Activated T-cell treated with anti-CD3 and anti-CD28 coated beads, Interleukin-2, amount 50 U/mL, for 72 hours (primary cell): ENCODE data around the gene SIK1. TPM values are rescaled to one million over a fixed set of nuclear protein-coding genes. Genes with fewer than 3 reads are reported as not detected.

ENCODE experiments used
- ATAC-seq, 2 donors: fragments of 150-1000 bp; cut with Tn5 transposase; replicated peaks in 1 of 2; 2 replicates each; pipeline ENCODE4 v1.10.0; 2021; ENCODE audit warnings: moderate library complexity in 2 of 2, mild to moderate bottlenecking in 1 of 2
- DNase-seq, 2 donors: peaks; one replicate each; pipeline ENCODE4 v3.0.0; 2021 to 2022; ENCODE audit warnings: mixed read lengths in 1 of 2
- H3K27ac Mint-ChIP-seq: one replicate; pipeline ENCODE4 v1.8.0; 2022; ENCODE audit warnings: mild to moderate bottlenecking, moderate library complexity, mixed read lengths
- H3K27me3 Mint-ChIP-seq: one replicate; pipeline ENCODE4 v1.8.0; 2022; ENCODE audit warnings: low read depth, mixed read lengths
- H3K36me3 Mint-ChIP-seq, 2 donors: one replicate each; pipeline ENCODE4 v1.8.0; 2022; ENCODE audit warnings: mixed read lengths in 2 of 2, mild to moderate bottlenecking in 1 of 2; ENCODE audit not compliant: insufficient read depth in 2 of 2
- H3K4me1 Mint-ChIP-seq: one replicate; pipeline ENCODE4 v1.8.0; 2022; ENCODE audit warnings: low read depth, mixed read lengths
- H3K4me3 Mint-ChIP-seq, 2 donors: one replicate each; pipeline ENCODE4 v1.8.0; 2022; ENCODE audit warnings: mild to moderate bottlenecking in 2 of 2, mixed read lengths in 2 of 2, moderate library complexity in 2 of 2
- H3K9me3 Mint-ChIP-seq, 2 donors: one replicate each; pipeline ENCODE4 v1.8.0; 2022; ENCODE audit warnings: mixed read lengths in 2 of 2
- total RNA-seq, 2 donors: library from RNA; stranded (reverse); gene quantifications; one replicate each; pipeline ENCODE4 v1.2.3, GENCODE V29; 2022

Gene SIK1
- total RNA-seq, 2 donors from 2014 or later = 5.1 to 6.7 TPM

GRCh38 chr21:43364851-43365424 lies 62.0 kb downstream of the SIK1 start:
- DNase-seq (no peak), ATAC-seq (no peak)
- Mint-ChIP-seq H3K27ac (no peak overlapping the region), H3K36me3 (no peaks in the 10 kb centered on the region), H3K4me1 (peaks cover 27% of the 10 kb centered on the region), H3K4me3 (no peak overlapping the region), H3K27me3 (peaks cover 6% of the 10 kb centered on the region), H3K9me3 (no peaks in the 10 kb centered on the region)

Other genes with a start within 250 kb of the SIK1 start
- 1 to 10 TPM; 1.3 to 1.9 TPM for gene HSF2BP, start 232.4 kb upstream of the SIK1 start, total RNA-seq
- gene RRP1B, start 232.4 kb upstream of the SIK1 start, total RNA-seq = 10 to 100 TPM; 52.6 to 62.0 TPM